Adrenal gland (tissue), 12 donors: ENCODE data around the gene PRKACA. TPM values are rescaled to one million over a fixed set of nuclear protein-coding genes. Genes with fewer than 3 reads are reported as not detected.

ENCODE experiments used
- DNase-seq, 7 donors: peaks; one replicate each; pipeline ENCODE4 v3.0.0-alpha.2; 2019 to 2020
- H3K27ac ChIP-seq, 5 donors: fragments of 200-600 bp; sonication (generic) in 4 of 5; 1 replicate in 3 of 5; 2 replicates in 2 of 5; pipeline versions ENCODE4 v1.5.1 to v1.8.0; 2016 to 2020; ENCODE audit warnings: mild to moderate bottlenecking in 1 of 5
- H3K27me3 ChIP-seq: fragments of 200-600 bp; 2 replicates; pipeline ENCODE4 v1.8.0; 2021
- H3K36me3 ChIP-seq, 2 donors: fragments of 200-600 bp; replicated peaks in 1 of 2; 1 replicate in 1 of 2; 2 replicates in 1 of 2; pipeline versions ENCODE4 v1.5.1 to v1.8.0; 2018 to 2022
- H3K4me1 ChIP-seq, 2 donors: fragments of 200-600 bp; replicated peaks in 1 of 2; 1 replicate in 1 of 2; 2 replicates in 1 of 2; pipeline versions ENCODE4 v1.5.1 to v1.8.0; 2018 to 2021
- H3K4me3 ChIP-seq, 4 donors: fragments of 200-600 bp; sonication (generic) in 3 of 4; one replicate each; pipeline ENCODE4 v1.5.1; 2016 to 2018
- H3K9me3 ChIP-seq, 3 donors: fragments of 200-600 bp; sonication (generic) in 1 of 3; replicated peaks in 1 of 3; 1 replicate in 2 of 3; 2 replicates in 1 of 3; pipeline versions ENCODE4 v1.5.1 to v1.8.0; 2016 to 2021
- POLR2A ChIP-seq, 2 donors: fragments of 450-650 bp; IDR thresholded peaks; one replicate each; pipeline ENCODE4 v1.6.1; 2017; ENCODE audit warnings: antibody characterized with exemption in 2 of 2, mild to moderate bottlenecking in 2 of 2, moderate library complexity in 1 of 2
- WGBS, 4 donors: extraction: QIAGEN DNeasy Blood & Tissue Kit in 2 of 4; methylation state at CpG; one replicate each; pipeline versions ENCODE4 v1.1.5 to v1.1.7; 2013 to 2017; 5-methylcytosine and 5-hydroxymethylcytosine counted together
- intact Hi-C, 2 donors: fragments of 100-400 bp; cut with DNase I; formaldehyde crosslinking; loops; one replicate each; pipeline versions ENCODE4 v1.14.1 to v1.15.0; 2022 to 2023
- polyA plus RNA-seq, 3 donors: library from polyadenylated mRNA; stranded (reverse); fragments of 200-250 nt in 2 of 3; fragments of 350-450 nt in 1 of 3; fragmentation: Illumina TruSeq in 1 of 3; extraction: RNeasy Lipid Tissue Mini Kit (QIAGEN cat#74804) in 1 of 3; gene quantifications; one replicate each; pipeline ENCODE4 v1.2.3, GENCODE V29; 2013 to 2014
- total RNA-seq, 9 donors: library from RNA; depleted of rRNA in 4 of 9; stranded (reverse); fragments of >200 nt in 4 of 9; fragments of 120-200 nt in 1 of 9; fragmentation: NEBNext Ultra II Directional in 1 of 9; extraction: Animal tissue kit (Norgen Biotek cat#: 25700) in 1 of 9; gene quantifications; one replicate each; pipeline versions ENCODE4 v1.1.0 to v1.2.4, GENCODE V29; 2013 to 2023
- TF ChIP-seq, protein P1 (sequence below), 6 experiments: fragments of 450-650 bp in 4 of 6; fragments of 200-600 bp in 2 of 6; sonication (generic) in 1 of 6; IDR thresholded peaks; 1 replicate in 5 of 6; 2 replicates in 1 of 6; pipeline versions ENCODE4 v1.5.1 to v1.8.0; 2016 to 2021; ENCODE audit warnings: antibody characterized with exemption in 6 of 6, mild to moderate bottlenecking in 2 of 6, moderate library complexity in 1 of 6
- donor health status: healthy with polysubstance abuse.
- donor health status: Bipolar disorder and iron deficiency.
- donor health status: DM: yes; HTN: yes; CAD: no.
- donor health status: DM: no; HTN: no; CAD: no.
- donor health status: DM: no; HTN: no; CAD: no.
- donor health status: DM: yes; HTN: yes; CAD: no.

PRKACA gene
- total and polyA plus RNA-seq, 12 donors = 74.1 to 457 (median 150) TPM

DNA sequence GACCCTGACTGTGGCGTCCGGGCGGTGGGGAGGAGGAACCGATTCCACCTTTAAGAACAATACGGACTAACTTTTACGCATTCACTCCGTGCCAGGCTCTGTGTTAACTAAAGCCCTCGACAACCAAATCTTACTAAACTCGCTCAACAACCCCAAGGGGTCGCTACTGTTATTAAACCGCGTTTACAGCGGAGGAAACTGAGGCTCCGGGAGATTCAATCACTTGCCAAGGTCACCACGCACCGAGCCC is 28.2 kb downstream of the PRKACA start:
- Histone ChIP-seq H3K4me1 (peaks cover 0 to 14% of the 10 kb centered on the region in 2 donors), H3K4me3 (peak overlapping the region in 1 of 4 donors; percentile 92), H3K9me3 (peaks cover 0 to 5% (median 0%) of the 10 kb centered on the region in 3 donors), H3K27me3 (no peaks in the 10 kb centered on the region), H3K36me3 (peaks cover 0 to 12% of the 10 kb centered on the region in 2 donors), H3K27ac (peak overlapping the region in 2 of 5 donors; percentile 12 to 60)
- intact Hi-C loops = loop anchor here in 1 of 2 donors (10.0 kb wide), 1 partner anchor 45 kb away; the partner anchor contains the start of gene ASF1B
- DNase-seq = peak in 1 of 7 donors; percentile 25
- TF ChIP-seq POLR2A (IDR thresholded peaks at IDR 0.05) = no peak
- TF ChIP-seq, protein P1, sequence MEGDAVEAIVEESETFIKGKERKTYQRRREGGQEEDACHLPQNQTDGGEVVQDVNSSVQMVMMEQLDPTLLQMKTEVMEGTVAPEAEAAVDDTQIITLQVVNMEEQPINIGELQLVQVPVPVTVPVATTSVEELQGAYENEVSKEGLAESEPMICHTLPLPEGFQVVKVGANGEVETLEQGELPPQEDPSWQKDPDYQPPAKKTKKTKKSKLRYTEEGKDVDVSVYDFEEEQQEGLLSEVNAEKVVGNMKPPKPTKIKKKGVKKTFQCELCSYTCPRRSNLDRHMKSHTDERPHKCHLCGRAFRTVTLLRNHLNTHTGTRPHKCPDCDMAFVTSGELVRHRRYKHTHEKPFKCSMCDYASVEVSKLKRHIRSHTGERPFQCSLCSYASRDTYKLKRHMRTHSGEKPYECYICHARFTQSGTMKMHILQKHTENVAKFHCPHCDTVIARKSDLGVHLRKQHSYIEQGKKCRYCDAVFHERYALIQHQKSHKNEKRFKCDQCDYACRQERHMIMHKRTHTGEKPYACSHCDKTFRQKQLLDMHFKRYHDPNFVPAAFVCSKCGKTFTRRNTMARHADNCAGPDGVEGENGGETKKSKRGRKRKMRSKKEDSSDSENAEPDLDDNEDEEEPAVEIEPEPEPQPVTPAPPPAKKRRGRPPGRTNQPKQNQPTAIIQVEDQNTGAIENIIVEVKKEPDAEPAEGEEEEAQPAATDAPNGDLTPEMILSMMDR (IDR thresholded peaks at IDR 0.05) = no peak
- 21 to 31% (median 24%) methylated on average over 12 to 16 of the region's 16 CpGs for WGBS, 4 donors

DNA sequence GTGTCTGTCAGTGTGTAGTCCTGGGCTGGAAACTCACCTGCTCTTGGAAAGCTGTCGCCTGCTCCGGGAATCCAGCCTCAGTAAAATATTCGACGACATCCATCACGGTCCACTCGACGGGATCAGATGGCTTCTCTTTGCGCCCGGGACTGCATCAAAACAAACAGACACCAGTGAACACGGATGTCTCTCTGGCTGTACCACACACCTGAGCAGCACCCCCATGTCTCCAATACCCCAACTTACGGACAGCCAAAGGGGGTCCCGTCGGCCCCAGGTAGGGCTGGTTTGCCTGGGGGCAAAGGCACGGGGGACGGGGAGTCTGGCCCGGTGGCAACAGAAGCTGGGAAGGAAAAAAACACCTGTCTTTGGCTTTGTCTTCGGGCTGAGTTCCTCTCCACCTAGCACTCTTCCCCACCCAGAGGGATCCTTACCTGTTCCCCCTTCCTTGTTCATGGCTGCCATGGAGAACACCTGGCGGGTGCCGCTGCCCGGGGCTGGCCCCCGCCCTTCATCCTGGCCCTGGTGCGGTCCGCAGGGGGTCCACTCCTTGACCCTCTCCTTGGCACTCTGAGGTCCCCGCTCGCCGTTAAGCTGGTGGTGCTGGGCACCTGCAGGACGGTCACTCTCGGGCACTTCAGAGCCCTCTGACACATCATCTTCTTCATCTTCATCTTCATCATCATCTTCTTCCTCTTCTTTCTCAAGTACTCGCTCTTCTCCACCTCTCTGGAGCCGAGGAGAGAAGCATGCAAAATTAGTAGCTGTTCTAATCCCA is 28.7 kb downstream of the PRKACA start:
- Histone ChIP-seq H3K27ac (no peak overlapping the region), H3K36me3 (peaks cover 0 to 12% of the 10 kb centered on the region in 2 donors), H3K4me3 (peak overlapping the region in 1 of 4 donors; percentile 92), H3K9me3 (peaks cover 0 to 5% (median 0%) of the 10 kb centered on the region in 3 donors), H3K27me3 (no peaks in the 10 kb centered on the region), H3K4me1 (peaks cover 0 to 14% of the 10 kb centered on the region in 2 donors)
- TF ChIP-seq, protein P1 (IDR thresholded peaks at IDR 0.05) = no peak
- TF ChIP-seq POLR2A (IDR thresholded peaks at IDR 0.05) = no peak
- 87 to 90% (median 89%) methylated on average over 28 to 30 of the region's 30 CpGs for WGBS, 4 donors
- intact Hi-C loops = loop anchor here in 1 of 2 donors (10.0 kb wide), 1 partner anchor 46 kb away; the partner anchor contains the start of gene ASF1B
- peak in 1 of 7 donors; percentile 27 for DNase-seq

DNA sequence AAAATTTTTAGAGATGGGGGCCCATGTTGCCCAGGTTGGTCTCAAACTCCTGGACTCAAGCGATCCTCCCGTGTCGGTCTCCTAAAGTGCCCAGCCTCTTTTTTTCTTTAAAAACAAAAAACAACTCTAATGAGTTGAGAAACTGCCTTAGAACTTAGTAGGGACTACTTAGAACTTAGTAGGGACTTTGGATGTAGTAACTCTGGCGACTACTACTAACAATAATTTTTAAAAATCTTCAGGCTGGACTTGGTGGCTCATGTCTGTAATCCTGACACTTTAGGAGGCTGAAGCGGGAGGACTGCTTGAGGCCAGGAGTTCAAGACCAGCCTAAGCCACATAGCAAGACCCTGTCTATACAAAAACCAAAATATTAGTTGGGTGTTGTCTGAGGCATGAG is 31.5 kb downstream of the PRKACA start:
- DNase-seq = no peak
- peaks cover 0 to 12% of the 10 kb centered on the region in 2 donors for H3K36me3 ChIP-seq
- no peak overlapping the region for H3K27ac ChIP-seq
- no peaks in the 10 kb centered on the region for H3K9me3 ChIP-seq
- intact Hi-C loops = loop anchor here in 1 of 2 donors (10.0 kb wide), 1 partner anchor 49 kb away; the partner anchor contains the start of gene ASF1B
- H3K4me3 ChIP-seq = no peak overlapping the region
- H3K27me3 ChIP-seq = no peaks in the 10 kb centered on the region
- H3K4me1 ChIP-seq = peaks cover 9 to 14% of the 10 kb centered on the region in 2 donors
- TF ChIP-seq, protein P1 (IDR thresholded peaks at IDR 0.05) = no peak
- no peak for TF ChIP-seq POLR2A (IDR thresholded peaks at IDR 0.05)
- WGBS, 4 donors = 81 to 93% (median 91%) methylated on average over 5 of the region's 5 CpGs

DNA sequence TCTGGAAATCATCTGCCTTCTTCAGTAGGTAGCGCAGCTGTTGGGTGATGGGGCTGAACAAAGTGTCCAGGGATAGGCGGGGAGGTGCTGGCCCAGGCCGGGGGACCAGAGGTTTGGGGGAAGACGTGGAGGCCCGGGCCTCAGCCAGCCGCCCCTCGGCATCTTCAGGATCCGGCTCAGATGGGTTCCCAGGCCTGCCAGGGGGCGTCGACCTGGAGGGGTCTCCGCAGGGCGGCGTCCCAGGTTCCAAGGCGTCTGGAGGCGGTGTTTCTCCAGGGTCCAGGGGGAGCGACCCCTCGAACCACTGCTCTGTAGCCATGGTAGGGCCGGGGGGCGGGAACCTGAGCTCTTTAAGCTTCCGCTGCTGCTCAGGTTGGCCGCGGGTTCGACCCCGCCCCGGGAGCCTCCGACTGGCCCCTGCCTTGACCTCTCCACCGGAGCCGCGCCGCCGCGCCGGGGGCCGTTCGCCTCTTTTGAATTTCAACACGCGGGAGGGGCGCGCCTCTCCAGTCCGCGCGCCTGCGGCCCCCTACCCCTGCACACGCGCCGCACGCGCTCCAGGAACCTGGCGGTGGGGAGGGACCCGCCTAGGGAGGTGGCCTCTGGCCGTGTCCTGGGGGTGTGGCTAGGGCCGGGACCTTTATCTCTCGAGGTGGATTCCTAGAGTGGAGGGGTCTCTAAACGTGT is 32.1 kb downstream of the PRKACA start, which contains the start of gene C19orf67:
C19orf67 (minus strand) TSS at position 475 of the 687 bp plus-strand sequence; CDS start at position 319, 156 bp downstream.
- Histone ChIP-seq H3K36me3 (peaks cover 0 to 12% of the 10 kb centered on the region in 2 donors), H3K27ac (no peak within 1 kb of the TSS), H3K27me3 (no peaks in the 10 kb centered on the region), H3K4me1 (peaks cover 11 to 16% of the 10 kb centered on the region in 2 donors), H3K9me3 (no peaks in the 10 kb centered on the region), H3K4me3 (no peak within 1 kb of the TSS)
- WGBS, 4 donors = 52 to 68% (median 59%) methylated on average over 12 to 54 of the region's 54 CpGs
- TF ChIP-seq POLR2A (IDR thresholded peaks at IDR 0.05) = no peak
- TF ChIP-seq, protein P1 (IDR thresholded peaks at IDR 0.05) = no peak
- peak in 1 of 7 donors; percentile 16 for DNase-seq
- intact Hi-C loops = loop anchor here in 1 of 2 donors (10.0 kb wide), 1 partner anchor 49 kb away; the partner anchor contains the start of gene ASF1B
